Panc1 (cell line): ENCODE results near the gene GM2A. TPM values are rescaled to one million over a fixed set of nuclear protein-coding genes. Genes with fewer than 3 reads are reported as not detected.
A peak's percentile ranks its signal among the peaks of the same experiment; 100 is the strongest.

Source experiments
- ATAC-seq: fragments of 200-7000 bp; cut with Tn5 transposase; 2 replicates; pipeline ENCODE4 v1.9.1; 2020; ENCODE audit warnings: mild to moderate bottlenecking, moderate library complexity
- BruUV-seq: library from RNA; stranded (reverse); fragments of 400-500 nt; replicated peaks from 2 replicates; lab custom pipeline; 2021; lab: Mats Ljungman, UMichigan
- CTCF ChIA-PET: fragments of 300-600 bp; sonication (Branson Sonifier 250); formaldehyde crosslinking; loops from one replicate; lab custom pipeline; 2022; ENCODE audit warnings: antibody characterized with exemption; lab: Charles Lee
- POLR2A ChIA-PET: fragments of 300-600 bp; sonication (Branson Sonifier 250); formaldehyde crosslinking; loops from one replicate; lab custom pipeline; 2022; ENCODE audit warnings: antibody characterized with exemption; lab: Charles Lee
- DNase-seq: peaks from one replicate; pipeline ENCODE4 v3.0.0-alpha.2; 2010; ENCODE audit warnings: low read depth, low spot score
- H3K27ac ChIP-seq: 2 replicates; pipeline ENCODE4 v1.5.1; 2011; ENCODE audit warnings: mild to moderate bottlenecking, low read length, inconsistent platforms
- H3K27me3 ChIP-seq: fragments of 200-500 bp; sonication (Bioruptor generic); 2 replicates; pipeline ENCODE4 v1.6.0; 2014; ENCODE audit warnings: low read length, inconsistent platforms; ENCODE audit not compliant: control insufficient read depth, insufficient read depth
- H3K36me3 ChIP-seq: fragments of 200-500 bp; sonication (Bioruptor generic); 2 replicates; pipeline ENCODE4 v1.5.1; 2014; ENCODE audit warnings: inconsistent platforms, mild to moderate bottlenecking, low read length, moderate library complexity; ENCODE audit not compliant: control insufficient read depth, insufficient read depth
- H3K4me1 ChIP-seq: 2 replicates; pipeline ENCODE4 v1.5.1; 2011; ENCODE audit warnings: inconsistent platforms, mild to moderate bottlenecking, low read length, moderate library complexity; ENCODE audit not compliant: control insufficient read depth, insufficient read depth
- H3K4me3 ChIP-seq, 2 experiments: 2 replicates each; pipeline ENCODE4 v1.5.1; 2011 to 2012; ENCODE audit warnings: low read depth in 2 of 2, low read length in 2 of 2, mild to moderate bottlenecking in 2 of 2, inconsistent platforms in 1 of 2, moderate library complexity in 1 of 2
- H3K9me3 ChIP-seq: fragments of 200-500 bp; sonication (Bioruptor generic); 2 replicates; pipeline ENCODE4 v1.5.1; 2014; ENCODE audit warnings: low read depth, mild to moderate bottlenecking, inconsistent platforms, low read length, moderate library complexity; ENCODE audit not compliant: control insufficient read depth, insufficient read depth
- POLR2AphosphoS5 ChIP-seq: IDR thresholded peaks from 2 replicates; pipeline ENCODE4 v1.6.1; 2012; ENCODE audit warnings: mild to moderate bottlenecking, low read depth, low read length, moderate library complexity
- SIN3A ChIP-seq: IDR thresholded peaks from 2 replicates; pipeline ENCODE4 v1.6.1; 2012; ENCODE audit warnings: low read depth, mild to moderate bottlenecking, low read length, moderate library complexity, borderline replicate concordance; ENCODE audit not compliant: insufficient read depth
- TCF7L2 ChIP-seq: IDR thresholded peaks from 2 replicates; pipeline ENCODE4 v1.6.1; 2011; ENCODE audit warnings: mild to moderate bottlenecking, low read depth, low read length, inconsistent platforms
- in situ Hi-C: cut with HindIII; loops from 2 replicates; pipeline ENCODE4 v1.10.0; 2016; ENCODE audit warnings: low sequenced_read_pairs, low pct_unique_long_range_greater_than_20kb
- intact Hi-C: fragments of 100-400 bp; cut with micrococcal nuclease; formaldehyde crosslinking; loops from one replicate; pipeline ENCODE4 v1.10.0; 2022; ENCODE audit not compliant: unreplicated experiment
- total RNA-seq: library from RNA; stranded (reverse); gene quantifications from one replicate; pipeline ENCODE4 v1.2.1, GENCODE V29; 2021; ENCODE audit not compliant: unreplicated experiment
- TF ChIP-seq, protein P1 (sequence below): fragments of 450-650 bp; IDR thresholded peaks from 2 replicates; pipeline ENCODE4 v1.5.1; 2017; ENCODE audit warnings: mild to moderate bottlenecking
- TF ChIP-seq, protein P2 (sequence below), 2 experiments: IDR thresholded peaks; 2 replicates each; pipeline ENCODE4 v1.6.1; 2011 to 2012; ENCODE audit warnings: low read depth in 2 of 2, control low read depth in 1 of 2, low read length in 1 of 2, mild to moderate bottlenecking in 1 of 2, moderate library complexity in 1 of 2; ENCODE audit not compliant: insufficient read depth in 1 of 2

GM2A gene
- total RNA-seq, 1 experiment from 2014 or later: 40.7 TPM

DNA sequence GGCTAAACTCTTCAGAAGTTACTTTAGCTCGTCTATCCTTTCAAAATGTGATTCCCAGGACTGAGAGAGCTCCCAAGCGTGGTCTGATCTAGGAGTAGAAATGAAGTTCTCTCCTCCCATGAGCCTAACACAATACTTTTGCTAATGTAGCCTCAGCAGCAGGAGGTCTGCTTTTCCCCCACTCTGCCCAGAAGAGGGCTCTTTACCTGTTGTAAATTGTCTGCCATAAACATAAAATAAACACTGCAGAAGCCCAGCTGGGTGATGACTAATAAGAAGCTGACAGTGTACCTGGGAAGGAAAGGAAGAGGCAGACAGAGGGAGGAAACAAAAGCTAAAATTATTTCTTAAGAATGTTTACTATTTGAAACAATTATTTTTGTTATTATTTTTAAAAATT, 35.2 kb downstream of the GM2A start:
- Histone ChIP-seq H3K4me1 (no peaks in the 10 kb centered on the region), H3K27me3 (no peaks in the 10 kb centered on the region), H3K36me3 (no peaks in the 10 kb centered on the region), H3K9me3 (no peaks in the 10 kb centered on the region), H3K4me3 (no peak overlapping the region), H3K27ac (no peak overlapping the region)
- in situ Hi-C loops: no loop called here
- TF ChIP-seq, protein P1, sequence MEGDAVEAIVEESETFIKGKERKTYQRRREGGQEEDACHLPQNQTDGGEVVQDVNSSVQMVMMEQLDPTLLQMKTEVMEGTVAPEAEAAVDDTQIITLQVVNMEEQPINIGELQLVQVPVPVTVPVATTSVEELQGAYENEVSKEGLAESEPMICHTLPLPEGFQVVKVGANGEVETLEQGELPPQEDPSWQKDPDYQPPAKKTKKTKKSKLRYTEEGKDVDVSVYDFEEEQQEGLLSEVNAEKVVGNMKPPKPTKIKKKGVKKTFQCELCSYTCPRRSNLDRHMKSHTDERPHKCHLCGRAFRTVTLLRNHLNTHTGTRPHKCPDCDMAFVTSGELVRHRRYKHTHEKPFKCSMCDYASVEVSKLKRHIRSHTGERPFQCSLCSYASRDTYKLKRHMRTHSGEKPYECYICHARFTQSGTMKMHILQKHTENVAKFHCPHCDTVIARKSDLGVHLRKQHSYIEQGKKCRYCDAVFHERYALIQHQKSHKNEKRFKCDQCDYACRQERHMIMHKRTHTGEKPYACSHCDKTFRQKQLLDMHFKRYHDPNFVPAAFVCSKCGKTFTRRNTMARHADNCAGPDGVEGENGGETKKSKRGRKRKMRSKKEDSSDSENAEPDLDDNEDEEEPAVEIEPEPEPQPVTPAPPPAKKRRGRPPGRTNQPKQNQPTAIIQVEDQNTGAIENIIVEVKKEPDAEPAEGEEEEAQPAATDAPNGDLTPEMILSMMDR: peak; percentile 40; the same call in 1 of the 2 replicates
- no peak for TF ChIP-seq SIN3A
- POLR2A ChIA-PET: no interaction called here
- intact Hi-C loops: no loop called here
- CTCF ChIA-PET: no interaction called here
- ATAC-seq (peak; percentile 34; the same call in 1 of the 2 replicates), DNase-seq (no peak)
- BruUV-seq: no TSS peak

DNA sequence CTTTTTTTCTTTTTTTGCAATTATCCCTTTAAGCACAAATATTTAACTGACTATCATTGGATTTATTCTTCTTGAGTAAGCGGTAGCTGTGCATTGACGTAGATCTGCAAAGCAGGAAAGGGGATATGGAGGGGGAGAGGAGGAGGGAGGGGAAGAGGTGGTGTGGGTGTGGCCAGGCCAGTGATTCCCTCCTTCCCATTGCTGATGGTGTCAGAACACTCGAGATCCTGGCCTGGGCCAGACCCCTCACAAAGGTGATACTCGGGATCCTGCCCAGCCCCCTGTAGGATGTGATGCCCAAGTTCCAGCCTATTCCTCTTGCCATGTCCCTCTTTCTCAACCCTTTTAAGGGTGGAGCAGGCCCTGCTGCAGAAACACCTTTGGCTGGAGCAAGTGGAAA, 40.6 kb downstream of the GM2A start:
- H3K36me3 ChIP-seq: no peaks in the 10 kb centered on the region
- no peak for ATAC-seq
- BruUV-seq: no TSS peak
- no peaks in the 10 kb centered on the region for H3K9me3 ChIP-seq
- peaks cover 2% of the 10 kb centered on the region; the same call in 1 of the 2 replicates for H3K4me1 ChIP-seq
- H3K27ac ChIP-seq: no peak overlapping the region
- TF ChIP-seq TCF7L2 (no peak), POLR2AphosphoS5 (no peak), SIN3A (no peak)
- TF ChIP-seq, protein P2, sequence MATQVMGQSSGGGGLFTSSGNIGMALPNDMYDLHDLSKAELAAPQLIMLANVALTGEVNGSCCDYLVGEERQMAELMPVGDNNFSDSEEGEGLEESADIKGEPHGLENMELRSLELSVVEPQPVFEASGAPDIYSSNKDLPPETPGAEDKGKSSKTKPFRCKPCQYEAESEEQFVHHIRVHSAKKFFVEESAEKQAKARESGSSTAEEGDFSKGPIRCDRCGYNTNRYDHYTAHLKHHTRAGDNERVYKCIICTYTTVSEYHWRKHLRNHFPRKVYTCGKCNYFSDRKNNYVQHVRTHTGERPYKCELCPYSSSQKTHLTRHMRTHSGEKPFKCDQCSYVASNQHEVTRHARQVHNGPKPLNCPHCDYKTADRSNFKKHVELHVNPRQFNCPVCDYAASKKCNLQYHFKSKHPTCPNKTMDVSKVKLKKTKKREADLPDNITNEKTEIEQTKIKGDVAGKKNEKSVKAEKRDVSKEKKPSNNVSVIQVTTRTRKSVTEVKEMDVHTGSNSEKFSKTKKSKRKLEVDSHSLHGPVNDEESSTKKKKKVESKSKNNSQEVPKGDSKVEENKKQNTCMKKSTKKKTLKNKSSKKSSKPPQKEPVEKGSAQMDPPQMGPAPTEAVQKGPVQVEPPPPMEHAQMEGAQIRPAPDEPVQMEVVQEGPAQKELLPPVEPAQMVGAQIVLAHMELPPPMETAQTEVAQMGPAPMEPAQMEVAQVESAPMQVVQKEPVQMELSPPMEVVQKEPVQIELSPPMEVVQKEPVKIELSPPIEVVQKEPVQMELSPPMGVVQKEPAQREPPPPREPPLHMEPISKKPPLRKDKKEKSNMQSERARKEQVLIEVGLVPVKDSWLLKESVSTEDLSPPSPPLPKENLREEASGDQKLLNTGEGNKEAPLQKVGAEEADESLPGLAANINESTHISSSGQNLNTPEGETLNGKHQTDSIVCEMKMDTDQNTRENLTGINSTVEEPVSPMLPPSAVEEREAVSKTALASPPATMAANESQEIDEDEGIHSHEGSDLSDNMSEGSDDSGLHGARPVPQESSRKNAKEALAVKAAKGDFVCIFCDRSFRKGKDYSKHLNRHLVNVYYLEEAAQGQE (IDR thresholded peaks at IDR 0.05; ENCODE audit: insufficient read depth in 1 of 2, low read depth in 2 of 2, low read length in 1 of 2): no peak
- TF ChIP-seq, protein P1: no peak
- ChIA-PET CTCF (no interaction called here), POLR2A (no interaction called here)
- H3K27me3 ChIP-seq: no peaks in the 10 kb centered on the region
- H3K4me3 ChIP-seq: no peak overlapping the region
- no peak for DNase-seq
- in situ Hi-C loops (no loop called here), intact Hi-C loops (loop anchor here (10.0 kb wide), 1 partner anchor 169 kb away; no protein-coding TSS in a partner anchor)
